SK-N-SH (cell line): ENCODE measurements around the gene SUMF2. TPM values are rescaled to one million over a fixed set of nuclear protein-coding genes. Genes with fewer than 3 reads are reported as not detected.

Experiments
- CTCF ChIA-PET: fragments of 300-600, 350-600 bp; formaldehyde crosslinking; extraction: SDS; loops from one replicate; lab custom pipeline; 2021; lab: Yijun Ruan, JAX
- POLR2A ChIA-PET: fragments of 350-600 bp; sonication (Branson Sonifier 250); formaldehyde crosslinking; extraction: SDS; loops from one replicate; lab custom pipeline; 2020; ENCODE audit warnings: antibody characterized with exemption, inconsistent platforms; lab: Yijun Ruan, JAX
- DNase-seq: peaks from one replicate; pipeline ENCODE4 v3.0.0; 2012
- H2AFZ ChIP-seq: fragments of 200-600 bp; sonication (generic); 2 replicates; pipeline ENCODE4 v1.8.1; 2016; ENCODE audit warnings: antibody characterized with exemption, mild to moderate bottlenecking, low read depth
- H3F3A ChIP-seq: fragments of 200-600 bp; sonication (generic); replicated peaks from 2 replicates; pipeline ENCODE3; 2016; ENCODE audit warnings: antibody characterized with exemption, mild to moderate bottlenecking; ENCODE audit not compliant: insufficient read depth
- H3K27ac ChIP-seq, 2 experiments: fragments of 200-500 bp in 1 of 2; fragments of 200-600 bp in 1 of 2; sonication (Bioruptor generic) in 1 of 2; sonication (generic), shearing (Covaris generic) in 1 of 2; 2 replicates each; pipeline versions ENCODE4 v1.5.1 to v1.6.1; 2014 to 2016; ENCODE audit warnings: low read depth in 2 of 2, inconsistent platforms in 1 of 2, low read length in 1 of 2, mild to moderate bottlenecking in 1 of 2, mixed read lengths in 1 of 2
- H3K27me3 ChIP-seq: fragments of 200-600 bp; sonication (generic), shearing (Covaris generic); 2 replicates; pipeline ENCODE4 v1.6.1; 2016; ENCODE audit warnings: mixed run types; ENCODE audit not compliant: insufficient read depth
- H3K36me3 ChIP-seq, 2 experiments: fragments of 200-500 bp in 1 of 2; fragments of 200-600 bp in 1 of 2; sonication (Bioruptor generic) in 1 of 2; sonication (generic) in 1 of 2; replicated peaks in 1 of 2; 2 replicates each; pipeline versions ENCODE3 to v1.5.1; 2014 to 2016; ENCODE audit warnings: low read length in 1 of 2, mild to moderate bottlenecking in 1 of 2; ENCODE audit not compliant: insufficient read depth in 2 of 2, control insufficient read depth in 1 of 2
- H3K4me1 ChIP-seq, 2 experiments: fragments of 200-500 bp in 1 of 2; fragments of 200-600 bp in 1 of 2; sonication (Bioruptor generic) in 1 of 2; sonication (generic), shearing (Covaris generic) in 1 of 2; 2 replicates each; pipeline versions ENCODE4 v1.5.1 to v1.6.1; 2014 to 2016; ENCODE audit warnings: low read depth in 1 of 2, low read length in 1 of 2, mixed run types in 1 of 2; ENCODE audit not compliant: insufficient read depth in 2 of 2, control insufficient read depth in 1 of 2
- H3K4me2 ChIP-seq: fragments of 200-600 bp; sonication (generic), shearing (Covaris generic); 2 replicates; pipeline ENCODE4 v1.6.1; 2017; ENCODE audit warnings: mixed run types
- H3K4me3 ChIP-seq, 2 experiments: fragments of 200-500 bp in 1 of 2; fragments of 200-600 bp in 1 of 2; sonication (Bioruptor generic) in 1 of 2; sonication (generic), shearing (Covaris generic) in 1 of 2; 2 replicates each; pipeline versions ENCODE4 v1.5.1 to v1.8.1; 2014 to 2016; ENCODE audit warnings: low read depth in 2 of 2, inconsistent platforms in 1 of 2, low read length in 1 of 2, mild to moderate bottlenecking in 1 of 2, mixed read lengths in 1 of 2, moderate library complexity in 1 of 2
- H3K79me2 ChIP-seq: fragments of 200-600 bp; sonication (generic); 2 replicates; pipeline ENCODE4 v1.8.1; 2017; ENCODE audit warnings: mild to moderate bottlenecking; ENCODE audit not compliant: insufficient read depth
- H3K9ac ChIP-seq: fragments of 200-600 bp; sonication (generic); 2 replicates; pipeline ENCODE4 v1.6.1; 2017; ENCODE audit warnings: mixed run types
- H3K9me2 ChIP-seq: fragments of 200-600 bp; sonication (generic); 2 replicates; pipeline ENCODE4 v1.6.1; 2017; ENCODE audit warnings: mixed run types
- H3K9me3 ChIP-seq: fragments of 200-600 bp; sonication (generic); 2 replicates; pipeline ENCODE4 v1.6.1; 2017; ENCODE audit warnings: mixed run types, mild to moderate bottlenecking, moderate library complexity
- H4K20me1 ChIP-seq: fragments of 200-600 bp; sonication (generic); 2 replicates; pipeline ENCODE4 v1.6.1; 2017; ENCODE audit warnings: mild to moderate bottlenecking, mixed run types; ENCODE audit not compliant: insufficient read depth
- CHD2 ChIP-seq: fragments of 150-350 bp; IDR thresholded peaks from 2 replicates; pipeline ENCODE4 v1.6.1; 2018; ENCODE audit warnings: low read length; ENCODE audit not compliant: partially characterized antibody
- ELF1 ChIP-seq: IDR thresholded peaks from 2 replicates; pipeline ENCODE4 v1.4.0; 2012
- FOXM1 ChIP-seq: IDR thresholded peaks from 2 replicates; pipeline ENCODE4 v1.4.0; 2012; ENCODE audit warnings: low read depth, mild to moderate bottlenecking
- GABPA ChIP-seq: IDR thresholded peaks from 2 replicates; pipeline ENCODE4 v1.4.0; 2012; ENCODE audit warnings: low read depth, mild to moderate bottlenecking
- GATA2 ChIP-seq: sonication (generic); formaldehyde crosslinking; IDR thresholded peaks from 2 replicates; pipeline ENCODE4 v1.5.0; 2020; ENCODE audit warnings: mild to moderate bottlenecking, missing genetic modification reagents
- MEF2A ChIP-seq: IDR thresholded peaks from 2 replicates; pipeline ENCODE4 v1.4.0; 2012; ENCODE audit warnings: low read depth, borderline replicate concordance
- NRF1 ChIP-seq: IDR thresholded peaks from 2 replicates; pipeline ENCODE4 v1.6.1; 2012; ENCODE audit warnings: low read depth, mild to moderate bottlenecking, low read length
- RAD21 ChIP-seq: IDR thresholded peaks from 2 replicates; pipeline ENCODE4 v1.6.1; 2012; ENCODE audit warnings: mild to moderate bottlenecking, low read length
- RCOR1 ChIP-seq: fragments of 150-350 bp; IDR thresholded peaks from 2 replicates; pipeline ENCODE4 v1.6.1; 2017; ENCODE audit warnings: antibody characterized with exemption, low read length
- RFX5 ChIP-seq: IDR thresholded peaks from 2 replicates; pipeline ENCODE4 v1.6.1; 2012; ENCODE audit warnings: mild to moderate bottlenecking, improper control_type of control experiment, low read length
- RXRA ChIP-seq: IDR thresholded peaks from 2 replicates; pipeline ENCODE4 v1.4.0; 2012; ENCODE audit warnings: low read depth, mild to moderate bottlenecking, borderline replicate concordance
- SIN3A ChIP-seq: IDR thresholded peaks from 2 replicates; pipeline ENCODE4 v1.6.1; 2012; ENCODE audit warnings: low read depth, mild to moderate bottlenecking, low read length, moderate library complexity, borderline replicate concordance
- SMC3 ChIP-seq: IDR thresholded peaks from 2 replicates; pipeline ENCODE4 v1.6.1; 2012; ENCODE audit warnings: low read depth, low read length, improper control_type of control experiment
- TCF12 ChIP-seq: IDR thresholded peaks from 2 replicates; pipeline ENCODE4 v1.4.0; 2012
- TEAD4 ChIP-seq: IDR thresholded peaks from 2 replicates; pipeline ENCODE4 v1.4.0; 2012; ENCODE audit warnings: mild to moderate bottlenecking, borderline replicate concordance; ENCODE audit not compliant: insufficient read depth
- YY1 ChIP-seq: IDR thresholded peaks from 2 replicates; pipeline ENCODE4 v1.4.0; 2012; ENCODE audit warnings: low read depth, mild to moderate bottlenecking
- WGBS: methylation state at CpG from one replicate; pipeline ENCODE4 v1.1.6; 2017; ENCODE audit warnings: low lambda C conversion rate; 5-methylcytosine and 5-hydroxymethylcytosine counted together
- polyA plus RNA-seq, 3 experiments: library from polyadenylated mRNA; depleted of rRNA; stranded (reverse); fragments of >200 nt; gene quantifications; 2 replicates each; pipeline ENCODE4 v1.2.3, GENCODE V29; 2012
- TF ChIP-seq, protein P1 (sequence below): fragments of 150-350 bp; IDR thresholded peaks from 2 replicates; pipeline ENCODE4 v1.6.1; 2017; ENCODE audit warnings: antibody characterized with exemption, low read length, low read depth, borderline replicate concordance
- TF ChIP-seq, protein P2 (sequence below): IDR thresholded peaks from 2 replicates; pipeline ENCODE4 v1.4.0; 2012; ENCODE audit warnings: low read depth, borderline replicate concordance
- TF ChIP-seq, protein P3 (sequence below): IDR thresholded peaks from 2 replicates; pipeline ENCODE4; 2012
- TF ChIP-seq, protein P4 (sequence below): fragments of 150-350 bp; IDR thresholded peaks from 2 replicates; pipeline ENCODE4 v1.6.1; 2016; ENCODE audit warnings: mild to moderate bottlenecking, low read depth, low read length

Gene SUMF2
- polyA plus RNA-seq, 1 of the 3 experiments (the other 2 are of a cell fraction): 162 TPM

DNA sequence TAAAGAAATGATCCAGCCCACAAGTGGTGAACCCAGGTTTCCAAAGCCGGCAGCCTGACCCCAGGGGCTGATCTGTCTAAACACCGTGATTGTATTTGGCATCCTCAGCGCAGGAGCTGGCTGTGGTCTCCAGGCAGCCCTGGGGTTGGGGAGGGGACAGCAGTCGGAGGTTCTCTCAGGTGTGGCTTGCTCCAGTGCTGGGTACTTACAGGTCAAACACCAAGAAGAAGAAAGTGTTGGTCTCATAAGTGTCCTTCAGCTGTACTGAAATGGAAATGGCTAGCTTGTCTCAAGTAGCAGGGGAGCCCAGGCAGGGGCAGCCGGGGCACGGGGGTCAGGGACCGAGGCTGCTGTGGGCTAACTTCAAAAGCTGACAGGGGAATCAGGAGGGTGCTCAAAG is 22.7 kb downstream of the SUMF2 start:
- Histone ChIP-seq H3K9me3 (no peaks in the 10 kb centered on the region), H3K27me3 (no peaks in the 10 kb centered on the region), H3K4me2 (no peak overlapping the region), H3F3A (no peaks in the 10 kb centered on the region), H3K79me2 (no peaks in the 10 kb centered on the region), H3K27ac (no peak overlapping the region), H3K36me3 (peaks cover 2 to 17% of the 10 kb centered on the region in 2 experiments), H4K20me1 (no peaks in the 10 kb centered on the region)
- 96% methylated on average over 7 of the region's 7 CpGs for WGBS
- TF ChIP-seq NRF1: no peak
- no peak for TF ChIP-seq GABPA
- TF ChIP-seq RAD21: no peak
- TF ChIP-seq FOXM1: no peak
- TF ChIP-seq, protein P1, sequence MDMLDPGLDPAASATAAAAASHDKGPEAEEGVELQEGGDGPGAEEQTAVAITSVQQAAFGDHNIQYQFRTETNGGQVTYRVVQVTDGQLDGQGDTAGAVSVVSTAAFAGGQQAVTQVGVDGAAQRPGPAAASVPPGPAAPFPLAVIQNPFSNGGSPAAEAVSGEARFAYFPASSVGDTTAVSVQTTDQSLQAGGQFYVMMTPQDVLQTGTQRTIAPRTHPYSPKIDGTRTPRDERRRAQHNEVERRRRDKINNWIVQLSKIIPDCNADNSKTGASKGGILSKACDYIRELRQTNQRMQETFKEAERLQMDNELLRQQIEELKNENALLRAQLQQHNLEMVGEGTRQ: no peak
- TF ChIP-seq, protein P2, sequence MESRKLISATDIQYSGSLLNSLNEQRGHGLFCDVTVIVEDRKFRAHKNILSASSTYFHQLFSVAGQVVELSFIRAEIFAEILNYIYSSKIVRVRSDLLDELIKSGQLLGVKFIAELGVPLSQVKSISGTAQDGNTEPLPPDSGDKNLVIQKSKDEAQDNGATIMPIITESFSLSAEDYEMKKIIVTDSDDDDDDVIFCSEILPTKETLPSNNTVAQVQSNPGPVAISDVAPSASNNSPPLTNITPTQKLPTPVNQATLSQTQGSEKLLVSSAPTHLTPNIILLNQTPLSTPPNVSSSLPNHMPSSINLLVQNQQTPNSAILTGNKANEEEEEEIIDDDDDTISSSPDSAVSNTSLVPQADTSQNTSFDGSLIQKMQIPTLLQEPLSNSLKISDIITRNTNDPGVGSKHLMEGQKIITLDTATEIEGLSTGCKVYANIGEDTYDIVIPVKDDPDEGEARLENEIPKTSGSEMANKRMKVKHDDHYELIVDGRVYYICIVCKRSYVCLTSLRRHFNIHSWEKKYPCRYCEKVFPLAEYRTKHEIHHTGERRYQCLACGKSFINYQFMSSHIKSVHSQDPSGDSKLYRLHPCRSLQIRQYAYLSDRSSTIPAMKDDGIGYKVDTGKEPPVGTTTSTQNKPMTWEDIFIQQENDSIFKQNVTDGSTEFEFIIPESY: no peak
- TF ChIP-seq, protein P3, sequence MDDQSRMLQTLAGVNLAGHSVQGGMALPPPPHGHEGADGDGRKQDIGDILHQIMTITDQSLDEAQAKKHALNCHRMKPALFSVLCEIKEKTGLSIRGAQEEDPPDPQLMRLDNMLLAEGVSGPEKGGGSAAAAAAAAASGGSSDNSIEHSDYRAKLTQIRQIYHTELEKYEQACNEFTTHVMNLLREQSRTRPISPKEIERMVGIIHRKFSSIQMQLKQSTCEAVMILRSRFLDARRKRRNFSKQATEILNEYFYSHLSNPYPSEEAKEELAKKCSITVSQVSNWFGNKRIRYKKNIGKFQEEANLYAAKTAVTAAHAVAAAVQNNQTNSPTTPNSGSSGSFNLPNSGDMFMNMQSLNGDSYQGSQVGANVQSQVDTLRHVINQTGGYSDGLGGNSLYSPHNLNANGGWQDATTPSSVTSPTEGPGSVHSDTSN: no peak
- no peak for TF ChIP-seq RCOR1
- no peak for TF ChIP-seq YY1
- TF ChIP-seq SMC3: no peak
- TF ChIP-seq TEAD4: no peak
- TF ChIP-seq CHD2: no peak
- TF ChIP-seq GATA2 (CRISPR knock-in tag): no peak
- no peak for TF ChIP-seq MEF2A
- TF ChIP-seq ELF1: no peak
- no peak for TF ChIP-seq TCF12
- TF ChIP-seq RFX5: no peak
- TF ChIP-seq, protein P4, sequence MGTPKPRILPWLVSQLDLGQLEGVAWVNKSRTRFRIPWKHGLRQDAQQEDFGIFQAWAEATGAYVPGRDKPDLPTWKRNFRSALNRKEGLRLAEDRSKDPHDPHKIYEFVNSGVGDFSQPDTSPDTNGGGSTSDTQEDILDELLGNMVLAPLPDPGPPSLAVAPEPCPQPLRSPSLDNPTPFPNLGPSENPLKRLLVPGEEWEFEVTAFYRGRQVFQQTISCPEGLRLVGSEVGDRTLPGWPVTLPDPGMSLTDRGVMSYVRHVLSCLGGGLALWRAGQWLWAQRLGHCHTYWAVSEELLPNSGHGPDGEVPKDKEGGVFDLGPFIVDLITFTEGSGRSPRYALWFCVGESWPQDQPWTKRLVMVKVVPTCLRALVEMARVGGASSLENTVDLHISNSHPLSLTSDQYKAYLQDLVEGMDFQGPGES: no peak
- TF ChIP-seq SIN3A: no peak
- TF ChIP-seq RXRA: no peak
- TF ChIP-seq, all 33 proteins: peak for 0
- POLR2A ChIA-PET: no interaction called here
- CTCF ChIA-PET: interaction anchor here (1.4 kb wide), 1 partner anchor 12 kb away, joined by 7 read pairs; no protein-coding TSS in a partner anchor
- no peak for DNase-seq
- Histone ChIP-seq H3K4me3 (no peak overlapping the region), H3K9me2 (no peaks in the 10 kb centered on the region), H3K9ac (no peak overlapping the region), H3K4me1 (peaks cover 0 to 17% of the 10 kb centered on the region in 2 experiments; a peak in 1 of 4 replicates), H2AFZ (no peak overlapping the region)
